Central memory CD4-positive, alpha-beta T cell (primary cell): ENCODE data around the gene ZFAND2B.
A peak's percentile ranks its signal among the peaks of the same experiment; 100 is the strongest.
"Not testable (repeated sequence)": the region's sequence is repeated elsewhere in the genome, so short reads cannot be mapped to it uniquely, and the experiment has no call there.

Source experiments
- DNase-seq: peaks from one replicate; pipeline ENCODE4 v3.0.0; 2022

Gene ZFAND2B

DNA sequence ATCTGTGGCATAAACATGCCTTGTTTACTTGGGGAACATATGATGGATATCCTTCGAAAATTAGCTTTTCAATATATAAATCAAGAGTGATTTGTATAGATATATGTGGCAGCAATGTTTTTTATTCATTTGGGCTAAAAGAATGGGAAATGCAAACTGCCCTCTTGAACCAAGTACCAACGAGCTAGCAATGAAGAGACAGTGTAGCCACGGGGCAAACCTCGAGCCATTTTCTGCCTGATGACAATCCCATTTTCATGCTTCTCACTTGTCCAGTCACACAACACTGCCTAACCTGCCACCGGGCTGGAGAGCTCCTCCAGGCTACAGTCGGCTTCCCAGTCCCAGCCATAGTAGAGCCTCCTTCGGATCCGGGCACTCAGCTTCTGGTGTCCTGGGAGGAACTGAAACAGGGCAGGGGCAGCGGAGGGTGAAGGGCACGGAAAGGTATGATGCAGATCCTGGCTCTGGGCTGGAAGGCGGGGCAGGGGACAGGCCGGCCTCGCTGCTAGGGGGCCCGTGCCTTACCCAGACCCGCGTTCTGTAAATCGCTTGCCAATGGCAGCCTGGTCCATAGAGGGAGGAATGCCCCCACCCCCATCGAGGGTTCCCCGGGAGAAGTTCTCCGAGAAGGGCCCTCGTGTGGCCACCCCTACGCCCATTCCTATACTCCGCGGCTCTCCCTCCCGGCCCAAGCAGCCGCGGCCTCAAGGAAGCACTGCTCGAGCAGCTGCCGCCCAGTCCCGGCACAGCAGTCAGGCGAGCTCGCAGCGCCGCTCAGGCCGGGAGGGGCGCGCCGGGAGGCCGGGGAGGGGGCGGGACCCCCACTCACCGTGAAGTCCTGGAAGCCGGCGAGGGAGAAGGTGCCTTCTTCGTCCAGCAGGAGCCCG, 30.4 kb upstream of the ZFAND2B start:
- peak; percentile 8 for DNase-seq

- peak; percentile 89 for DNase-seq
Measured at GRCh38 chr2:219176818-219177551, 29.6 kb upstream of the ZFAND2B start, which contains the start of gene CNPPD1. Gene CNPPD1 (minus strand): TSS chr2:219176925. CDS start chr2:219176828, 97 bp downstream.

GRCh38 chr2:219177552-219178376, 28.8 kb upstream of the ZFAND2B start, which contains the start of gene RETREG2:
Gene RETREG2 (plus strand): TSS chr2:219178275. CDS start chr2:219178353, 78 bp downstream.
- DNase-seq = peak; percentile 85

DNA sequence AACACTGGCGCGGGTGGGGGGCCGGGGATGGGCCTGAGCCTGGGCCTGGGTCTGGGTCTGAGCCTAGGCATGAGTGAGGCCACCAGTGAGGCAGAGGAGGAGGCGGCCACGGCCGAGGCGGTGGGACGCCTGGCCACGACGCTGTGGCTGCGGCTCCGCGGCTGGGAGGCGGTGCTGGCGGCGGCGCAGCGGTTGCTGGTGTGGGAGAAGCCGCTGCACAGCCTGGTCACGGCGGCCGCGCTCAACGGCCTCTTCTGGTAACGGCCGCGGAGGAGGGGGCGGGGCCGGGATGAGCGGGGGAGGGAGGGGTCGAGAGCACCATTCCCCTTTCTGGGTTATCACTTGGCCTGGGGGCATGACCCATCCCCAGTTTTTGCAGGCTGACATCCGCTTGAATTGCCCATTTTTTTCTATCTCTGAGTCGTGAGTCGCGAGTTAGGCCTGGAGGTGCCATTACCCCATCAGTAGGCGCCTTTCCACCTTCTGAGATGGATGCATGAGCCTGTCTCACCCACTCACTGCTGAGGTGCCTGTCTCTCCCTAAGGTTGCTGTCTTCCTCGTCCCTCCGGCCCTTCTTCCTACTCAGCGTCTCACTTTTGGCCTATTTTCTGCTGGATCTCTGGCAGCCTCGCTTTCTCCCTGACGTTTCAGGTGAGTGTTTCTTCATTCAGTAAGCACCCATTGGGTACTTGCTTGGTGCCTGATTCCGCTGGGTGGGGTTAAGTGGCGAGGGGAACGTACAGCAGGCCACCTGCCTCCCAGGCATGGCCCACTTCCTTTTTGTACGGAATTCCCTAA, 28.0 kb upstream of the ZFAND2B start:
- DNase-seq = peak; percentile 35

DNA sequence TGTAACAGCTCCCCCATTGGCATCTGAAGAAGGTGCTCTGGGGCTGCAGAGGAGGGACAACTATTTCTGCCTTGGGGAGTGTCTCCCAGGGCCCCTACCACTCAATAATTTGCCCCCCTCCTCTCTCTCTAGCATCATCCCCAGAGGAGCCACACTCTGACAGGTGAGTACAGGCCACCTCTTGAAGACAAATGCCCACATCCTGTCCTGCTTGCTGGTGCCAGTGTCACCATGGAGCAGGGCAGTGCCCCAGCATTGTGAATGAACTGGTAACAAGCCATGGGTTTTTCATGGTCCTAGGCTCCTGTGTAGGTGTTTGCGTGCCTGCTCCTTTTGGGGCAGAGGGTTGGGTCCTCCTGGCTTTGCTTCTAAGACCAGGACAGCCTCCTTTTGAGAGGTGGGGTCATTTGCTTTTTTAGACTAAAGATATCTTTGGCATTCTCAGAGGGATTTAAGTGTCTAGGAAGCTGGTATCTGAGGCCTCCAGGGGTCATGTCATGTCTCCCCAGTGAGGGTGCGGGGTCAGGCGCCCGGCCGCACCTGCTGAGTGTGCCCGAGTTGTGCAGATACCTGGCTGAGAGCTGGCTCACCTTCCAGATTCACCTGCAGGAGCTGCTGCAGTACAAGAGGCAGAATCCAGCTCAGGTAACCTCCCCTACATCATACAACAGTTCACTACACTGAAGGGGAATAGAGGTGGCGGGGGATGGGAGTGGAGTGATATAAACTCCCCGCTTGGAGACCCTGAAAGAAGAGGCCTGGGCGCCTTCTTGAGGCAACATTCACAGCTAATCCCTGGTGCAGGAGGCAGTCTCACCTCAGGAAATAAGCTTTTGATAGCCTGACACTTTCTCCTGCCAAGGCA, 26.7 kb upstream of the ZFAND2B start:
- no peak for DNase-seq

DNA sequence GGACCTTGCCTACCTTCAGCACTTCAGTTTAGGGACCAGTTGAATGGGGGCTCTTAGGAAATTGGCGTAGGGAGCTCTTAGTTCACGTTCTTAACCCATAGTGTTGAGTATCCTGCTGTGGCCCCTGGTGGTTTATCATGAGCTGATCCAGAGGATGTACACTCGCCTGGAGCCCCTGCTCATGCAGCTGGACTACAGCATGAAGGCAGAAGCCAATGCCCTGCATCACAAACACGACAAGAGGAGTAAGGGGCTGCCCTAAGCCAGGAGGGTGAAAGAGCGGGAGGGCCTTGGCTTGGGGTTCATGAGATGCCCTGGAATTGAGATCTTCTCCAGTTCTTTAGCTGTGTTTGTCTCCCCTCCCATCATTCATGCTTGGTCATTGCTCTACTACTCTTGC, 25.6 kb upstream of the ZFAND2B start:
- no peak for DNase-seq

GRCh38 chr2:219181531-219181930, 25.1 kb upstream of the ZFAND2B start:
- no peak for DNase-seq

- no peak for DNase-seq
Measured at GRCh38 chr2:219182331-219183150, 24.0 kb upstream of the ZFAND2B start.

- no peak for DNase-seq
Measured at GRCh38 chr2:219183151-219183772, 23.3 kb upstream of the ZFAND2B start.

DNA sequence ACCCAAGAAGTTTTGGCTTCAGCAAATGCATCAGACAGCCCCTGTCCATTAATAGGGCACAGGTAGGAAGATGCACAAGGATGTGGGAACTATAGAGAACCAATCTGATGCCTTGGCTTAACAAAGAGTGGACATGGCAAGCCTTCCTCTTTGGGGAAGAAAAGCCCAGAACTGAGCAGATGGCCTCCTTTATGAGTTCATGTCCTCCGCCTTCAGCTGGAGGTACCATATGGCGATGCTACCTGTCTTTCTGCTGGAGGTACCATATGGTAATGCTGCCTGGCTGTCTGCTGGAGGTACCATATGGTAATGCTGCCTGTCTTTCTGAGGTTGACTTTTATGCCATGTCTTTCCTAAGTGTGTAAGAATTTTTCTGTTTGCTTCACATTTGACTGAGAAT, 22.5 kb upstream of the ZFAND2B start:
- DNase-seq = no peak

DNA sequence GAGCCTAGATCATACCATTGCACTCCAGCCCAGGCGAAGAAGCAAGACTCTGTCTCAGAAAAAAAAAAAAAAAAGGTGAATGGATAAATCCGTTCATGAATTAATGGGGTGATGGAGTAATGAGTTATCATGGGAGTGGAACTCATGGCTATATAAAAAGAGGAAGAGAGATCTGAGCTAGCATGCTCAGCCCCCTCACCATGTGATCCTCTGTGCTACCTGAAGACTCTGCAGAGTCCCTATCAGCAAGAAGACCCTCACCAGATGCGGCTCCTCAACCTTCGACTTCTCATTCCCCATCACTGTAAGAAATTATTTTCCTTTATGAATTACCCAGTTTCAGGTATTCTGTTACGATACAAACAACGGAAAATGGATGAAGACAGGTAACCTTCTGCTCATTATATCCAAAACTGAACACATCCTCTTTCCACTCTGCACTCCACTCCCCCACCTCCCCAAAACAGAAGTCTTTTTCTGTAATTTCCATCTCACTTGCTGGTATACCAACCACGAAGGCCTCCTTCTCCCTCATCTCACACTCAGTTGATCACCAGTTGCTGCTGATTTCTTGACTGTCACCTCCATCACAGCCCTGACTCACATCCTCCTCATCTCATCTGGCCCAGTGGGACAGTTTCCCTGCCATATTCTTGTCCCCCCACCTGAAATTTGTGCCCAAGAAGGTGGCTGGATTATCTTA, 19.7 kb upstream of the ZFAND2B start:
- DNase-seq = no peak

DNA sequence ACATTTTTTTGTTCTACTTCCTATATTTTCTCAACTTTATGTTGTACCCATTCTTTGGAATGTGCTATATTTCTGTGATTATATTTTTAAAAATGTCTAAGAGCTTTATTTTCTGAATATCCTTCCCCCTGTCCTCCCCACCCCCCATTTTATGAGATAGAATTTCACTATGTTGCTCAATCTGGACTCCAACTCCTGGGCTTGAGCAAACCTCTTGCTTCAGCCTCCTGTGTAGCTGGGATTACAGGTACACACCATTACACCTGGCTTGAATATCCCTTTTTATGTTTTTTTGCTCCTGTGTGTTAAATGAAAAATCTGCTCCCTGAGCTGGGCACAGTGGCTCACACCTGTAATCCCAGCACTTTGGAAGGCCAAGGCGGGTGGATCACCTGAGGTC, 9.2 kb upstream of the ZFAND2B start:
- DNase-seq = no peak

GRCh38 chr2:219198974-219199373, 7.6 kb upstream of the ZFAND2B start:
- no peak for DNase-seq

DNA sequence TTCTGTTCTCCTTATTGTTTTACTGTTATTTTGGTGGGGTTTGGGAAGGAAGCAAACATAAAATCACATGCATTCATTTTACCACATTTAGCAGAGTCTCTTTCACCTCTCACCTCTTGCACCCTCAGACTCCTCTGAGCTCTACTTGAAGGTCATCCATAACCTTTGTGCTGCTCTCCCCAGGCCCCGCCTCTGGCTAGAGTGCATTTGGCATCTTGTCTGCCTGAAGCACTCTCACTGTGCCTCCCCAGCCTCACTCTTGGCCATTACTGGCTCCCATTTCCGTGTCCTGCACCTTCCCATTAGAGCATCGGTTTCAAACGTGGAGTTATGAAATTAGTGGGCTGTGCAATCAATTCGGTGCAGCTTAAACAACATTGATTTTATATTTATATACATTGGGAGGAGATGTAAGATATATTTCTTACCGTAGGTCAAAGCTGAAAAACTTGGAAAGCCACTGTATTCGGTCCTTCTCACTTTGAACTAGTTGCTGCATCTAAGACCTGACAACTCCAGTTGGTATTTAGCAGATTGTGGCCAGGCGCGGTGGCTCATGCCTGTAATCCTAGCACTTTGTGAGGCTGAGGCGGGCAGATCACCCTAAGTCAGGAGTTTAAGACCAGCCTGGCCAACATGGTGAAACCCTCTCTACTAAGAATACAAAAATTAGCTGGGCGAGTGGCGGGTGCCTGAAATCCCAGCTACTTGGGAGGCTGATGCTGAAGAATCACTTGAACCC, 6.9 kb upstream of the ZFAND2B start:
- no peak for DNase-seq

DNA sequence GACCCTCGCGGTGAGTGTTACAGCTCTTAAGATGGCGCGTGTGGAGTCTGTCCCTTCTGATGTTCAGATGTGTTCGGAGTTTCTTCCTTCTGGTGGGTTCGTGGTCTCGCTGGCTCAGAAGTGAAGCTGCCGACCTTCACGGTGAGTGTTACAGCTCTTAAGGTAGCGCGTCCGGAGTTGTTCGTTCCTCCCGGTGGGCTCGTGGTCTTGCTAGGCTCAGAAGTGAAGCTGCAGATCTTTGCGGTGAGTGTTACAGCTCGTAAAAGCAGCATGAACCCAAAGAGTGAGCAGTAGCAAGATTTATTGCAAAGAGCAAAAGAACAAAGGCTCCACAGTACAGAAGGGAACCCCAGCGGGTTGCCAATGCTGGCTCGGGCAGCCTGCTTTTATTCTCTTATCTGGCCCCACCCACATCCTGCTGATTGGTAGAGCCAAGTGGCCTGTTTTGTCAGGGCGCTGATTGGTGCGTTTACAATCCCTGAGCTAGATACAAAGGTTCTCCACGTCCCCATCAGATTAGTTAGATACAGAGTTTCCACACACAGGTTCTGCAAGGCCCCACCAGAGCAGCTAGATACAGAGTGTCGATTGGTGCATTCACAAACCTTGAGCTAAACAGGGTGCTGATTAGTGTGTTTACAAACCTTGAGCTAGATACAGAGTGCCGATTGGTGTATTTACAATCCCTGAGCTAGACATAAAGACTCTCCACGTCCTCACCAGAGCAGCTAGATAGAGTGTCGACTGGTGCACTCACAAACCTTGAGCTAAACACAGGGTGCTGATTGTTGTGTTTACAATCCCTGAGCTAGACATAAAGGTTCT, 5.9 kb upstream of the ZFAND2B start:
- DNase-seq = not testable (repeated sequence)

- DNase-seq = not testable (repeated sequence)
Measured at GRCh38 chr2:219201331-219201730, 5.3 kb upstream of the ZFAND2B start.
